SK-N-SH treated with all-trans-retinoic acid at 6 μM for 48 hours (cell line): ENCODE data around the gene CCDC187.

ENCODE experiments used
- ARNTL ChIP-seq: fragments of 450-650 bp; formaldehyde crosslinking; IDR thresholded peaks from 2 replicates; pipeline ENCODE4 v1.5.0; 2020; ENCODE audit warnings: low read depth, mild to moderate bottlenecking, moderate library complexity, borderline replicate concordance
- ESRRG ChIP-seq: fragments of 250-450 bp; sonication (Bioruptor Pico); IDR thresholded peaks from 2 replicates; pipeline ENCODE4 v1.6.1; 2021; ENCODE audit warnings: mild to moderate bottlenecking
- GLIS3 ChIP-seq: fragments of 250-450 bp; sonication (Bioruptor Pico); IDR thresholded peaks from 2 replicates; pipeline ENCODE4 v1.5.0; 2020; ENCODE audit warnings: mild to moderate bottlenecking, moderate library complexity
- ISL1 ChIP-seq: fragments of 250-450 bp; sonication (Bioruptor Pico); IDR thresholded peaks from 2 replicates; pipeline ENCODE4 v2.1.2; 2022; ENCODE audit warnings: mild to moderate bottlenecking, moderate library complexity
- RARB ChIP-seq: fragments of 250-450 bp; sonication (Bioruptor Pico); IDR thresholded peaks from 2 replicates; pipeline ENCODE4 v1.8.0; 2021; ENCODE audit warnings: mild to moderate bottlenecking, moderate library complexity
- TOX ChIP-seq: fragments of 250-450 bp; sonication (Bioruptor Pico); IDR thresholded peaks from 2 replicates; pipeline ENCODE4 v1.8.0; 2021; ENCODE audit warnings: mild to moderate bottlenecking, moderate library complexity, borderline replicate concordance
- ZC3H10 ChIP-seq: fragments of 250-450 bp; sonication (Bioruptor Pico); IDR thresholded peaks from 2 replicates; pipeline ENCODE4 v1.5.1; 2021; ENCODE audit warnings: mild to moderate bottlenecking, moderate library complexity
- ZFP3 ChIP-seq: fragments of 250-450 bp; sonication (Bioruptor Pico); IDR thresholded peaks from 2 replicates; pipeline ENCODE4 v1.5.0; 2020; ENCODE audit warnings: mild to moderate bottlenecking, moderate library complexity
- ZFP30 ChIP-seq: fragments of 450-650 bp; formaldehyde crosslinking; IDR thresholded peaks from 2 replicates; pipeline ENCODE4 v1.5.0; 2022; ENCODE audit warnings: mild to moderate bottlenecking, moderate library complexity
- TF ChIP-seq, protein P1 (sequence below): fragments of 250-450 bp; sonication (Bioruptor Pico); IDR thresholded peaks from 2 replicates; pipeline ENCODE4 v1.8.0; 2020; ENCODE audit warnings: mild to moderate bottlenecking, moderate library complexity, borderline replicate concordance
- TF ChIP-seq, protein P2 (sequence below): fragments of 250-450 bp; sonication (Bioruptor Pico); IDR thresholded peaks from 2 replicates; pipeline ENCODE4 v1.5.1; 2021; ENCODE audit warnings: mild to moderate bottlenecking, moderate library complexity
- TF ChIP-seq, protein P3 (sequence below): fragments of 250-450 bp; sonication (Bioruptor Pico); IDR thresholded peaks from 2 replicates; pipeline ENCODE4 v1.5.0; 2020; ENCODE audit warnings: mild to moderate bottlenecking, moderate library complexity
- TF ChIP-seq, protein P4 (sequence below): fragments of 250-450 bp; sonication (Bioruptor Pico); IDR thresholded peaks from 2 replicates; pipeline ENCODE4 v1.5.1; 2020; ENCODE audit warnings: low read depth, mild to moderate bottlenecking, moderate library complexity

DNA sequence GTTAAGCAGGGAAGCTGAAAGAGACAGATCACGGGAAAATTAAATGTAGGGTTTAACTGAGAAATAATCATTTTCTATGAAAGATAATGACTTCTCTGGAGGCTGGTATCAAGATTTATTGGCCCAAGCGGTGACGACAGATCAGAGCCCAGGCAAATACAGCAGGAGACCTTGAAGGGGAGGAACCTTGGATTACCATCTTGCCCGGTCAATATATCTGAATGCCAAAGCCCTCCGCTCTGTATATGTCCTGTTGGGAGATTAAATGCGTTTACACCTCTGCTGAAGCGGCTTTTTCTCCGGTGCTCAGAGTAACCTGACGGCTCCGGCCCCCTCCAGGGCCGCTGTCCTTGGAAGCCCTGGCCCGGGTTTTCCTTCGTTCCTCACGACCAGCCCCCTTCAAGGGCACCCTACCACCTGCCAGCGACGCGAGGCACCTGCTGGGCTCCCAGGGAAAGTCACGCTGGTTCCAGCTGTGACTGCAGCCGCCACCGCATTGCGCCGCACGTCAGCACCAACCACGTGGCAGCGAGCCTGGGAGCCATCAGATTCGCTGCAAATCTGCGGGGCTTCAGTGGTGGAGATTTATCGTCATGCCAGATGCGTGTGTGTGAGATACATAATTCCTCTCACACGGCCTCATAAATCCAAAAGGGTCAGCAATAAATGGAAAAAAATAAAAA is 53.9 kb downstream of the CCDC187 start:
- TF ChIP-seq ZFP3 (no peak), ZC3H10 (CRISPR knock-in tag) (no peak), RARB (CRISPR knock-in tag) (no peak), GLIS3 (CRISPR knock-in tag) (no peak), ESRRG (CRISPR knock-in tag) (no peak), TOX (CRISPR knock-in tag) (no peak), ARNTL (CRISPR knock-in tag) (no peak), ZFP30 (CRISPR knock-in tag) (no peak), ISL1 (CRISPR knock-in tag) (no peak)
- TF ChIP-seq, protein P1, sequence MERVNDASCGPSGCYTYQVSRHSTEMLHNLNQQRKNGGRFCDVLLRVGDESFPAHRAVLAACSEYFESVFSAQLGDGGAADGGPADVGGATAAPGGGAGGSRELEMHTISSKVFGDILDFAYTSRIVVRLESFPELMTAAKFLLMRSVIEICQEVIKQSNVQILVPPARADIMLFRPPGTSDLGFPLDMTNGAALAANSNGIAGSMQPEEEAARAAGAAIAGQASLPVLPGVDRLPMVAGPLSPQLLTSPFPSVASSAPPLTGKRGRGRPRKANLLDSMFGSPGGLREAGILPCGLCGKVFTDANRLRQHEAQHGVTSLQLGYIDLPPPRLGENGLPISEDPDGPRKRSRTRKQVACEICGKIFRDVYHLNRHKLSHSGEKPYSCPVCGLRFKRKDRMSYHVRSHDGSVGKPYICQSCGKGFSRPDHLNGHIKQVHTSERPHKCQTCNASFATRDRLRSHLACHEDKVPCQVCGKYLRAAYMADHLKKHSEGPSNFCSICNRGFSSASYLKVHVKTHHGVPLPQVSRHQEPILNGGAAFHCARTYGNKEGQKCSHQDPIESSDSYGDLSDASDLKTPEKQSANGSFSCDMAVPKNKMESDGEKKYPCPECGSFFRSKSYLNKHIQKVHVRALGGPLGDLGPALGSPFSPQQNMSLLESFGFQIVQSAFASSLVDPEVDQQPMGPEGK (CRISPR knock-in tag), result no peak
- TF ChIP-seq, protein P2, sequence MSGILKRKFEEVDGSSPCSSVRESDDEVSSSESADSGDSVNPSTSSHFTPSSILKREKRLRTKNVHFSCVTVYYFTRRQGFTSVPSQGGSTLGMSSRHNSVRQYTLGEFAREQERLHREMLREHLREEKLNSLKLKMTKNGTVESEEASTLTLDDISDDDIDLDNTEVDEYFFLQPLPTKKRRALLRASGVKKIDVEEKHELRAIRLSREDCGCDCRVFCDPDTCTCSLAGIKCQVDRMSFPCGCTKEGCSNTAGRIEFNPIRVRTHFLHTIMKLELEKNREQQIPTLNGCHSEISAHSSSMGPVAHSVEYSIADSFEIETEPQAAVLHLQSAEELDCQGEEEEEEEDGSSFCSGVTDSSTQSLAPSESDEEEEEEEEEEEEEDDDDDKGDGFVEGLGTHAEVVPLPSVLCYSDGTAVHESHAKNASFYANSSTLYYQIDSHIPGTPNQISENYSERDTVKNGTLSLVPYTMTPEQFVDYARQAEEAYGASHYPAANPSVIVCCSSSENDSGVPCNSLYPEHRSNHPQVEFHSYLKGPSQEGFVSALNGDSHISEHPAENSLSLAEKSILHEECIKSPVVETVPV (CRISPR knock-in tag), result no peak
- TF ChIP-seq, protein P3, sequence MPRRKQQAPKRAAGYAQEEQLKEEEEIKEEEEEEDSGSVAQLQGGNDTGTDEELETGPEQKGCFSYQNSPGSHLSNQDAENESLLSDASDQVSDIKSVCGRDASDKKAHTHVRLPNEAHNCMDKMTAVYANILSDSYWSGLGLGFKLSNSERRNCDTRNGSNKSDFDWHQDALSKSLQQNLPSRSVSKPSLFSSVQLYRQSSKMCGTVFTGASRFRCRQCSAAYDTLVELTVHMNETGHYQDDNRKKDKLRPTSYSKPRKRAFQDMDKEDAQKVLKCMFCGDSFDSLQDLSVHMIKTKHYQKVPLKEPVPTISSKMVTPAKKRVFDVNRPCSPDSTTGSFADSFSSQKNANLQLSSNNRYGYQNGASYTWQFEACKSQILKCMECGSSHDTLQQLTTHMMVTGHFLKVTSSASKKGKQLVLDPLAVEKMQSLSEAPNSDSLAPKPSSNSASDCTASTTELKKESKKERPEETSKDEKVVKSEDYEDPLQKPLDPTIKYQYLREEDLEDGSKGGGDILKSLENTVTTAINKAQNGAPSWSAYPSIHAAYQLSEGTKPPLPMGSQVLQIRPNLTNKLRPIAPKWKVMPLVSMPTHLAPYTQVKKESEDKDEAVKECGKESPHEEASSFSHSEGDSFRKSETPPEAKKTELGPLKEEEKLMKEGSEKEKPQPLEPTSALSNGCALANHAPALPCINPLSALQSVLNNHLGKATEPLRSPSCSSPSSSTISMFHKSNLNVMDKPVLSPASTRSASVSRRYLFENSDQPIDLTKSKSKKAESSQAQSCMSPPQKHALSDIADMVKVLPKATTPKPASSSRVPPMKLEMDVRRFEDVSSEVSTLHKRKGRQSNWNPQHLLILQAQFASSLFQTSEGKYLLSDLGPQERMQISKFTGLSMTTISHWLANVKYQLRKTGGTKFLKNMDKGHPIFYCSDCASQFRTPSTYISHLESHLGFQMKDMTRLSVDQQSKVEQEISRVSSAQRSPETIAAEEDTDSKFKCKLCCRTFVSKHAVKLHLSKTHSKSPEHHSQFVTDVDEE (CRISPR knock-in tag), result no peak
- TF ChIP-seq, protein P4, sequence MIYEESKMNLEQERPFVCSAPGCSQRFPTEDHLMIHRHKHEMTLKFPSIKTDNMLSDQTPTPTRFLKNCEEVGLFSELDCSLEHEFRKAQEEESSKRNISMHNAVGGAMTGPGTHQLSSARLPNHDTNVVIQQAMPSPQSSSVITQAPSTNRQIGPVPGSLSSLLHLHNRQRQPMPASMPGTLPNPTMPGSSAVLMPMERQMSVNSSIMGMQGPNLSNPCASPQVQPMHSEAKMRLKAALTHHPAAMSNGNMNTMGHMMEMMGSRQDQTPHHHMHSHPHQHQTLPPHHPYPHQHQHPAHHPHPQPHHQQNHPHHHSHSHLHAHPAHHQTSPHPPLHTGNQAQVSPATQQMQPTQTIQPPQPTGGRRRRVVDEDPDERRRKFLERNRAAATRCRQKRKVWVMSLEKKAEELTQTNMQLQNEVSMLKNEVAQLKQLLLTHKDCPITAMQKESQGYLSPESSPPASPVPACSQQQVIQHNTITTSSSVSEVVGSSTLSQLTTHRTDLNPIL (CRISPR knock-in tag), result no peak
